Activated CD8-positive, alpha-beta T cell treated with anti-CD3 and anti-CD28 coated beads, Interleukin-2, amount 10 ng/mL, durations not matched to agents 7 days and 5 days (primary cell): ENCODE measurements around the gene LINC01488. TPM values are rescaled to one million over a fixed set of nuclear protein-coding genes. Genes with fewer than 3 reads are reported as not detected.

ENCODE experiments used
- ATAC-seq: fragments of 150-1000 bp; cut with Tn5 transposase; one replicate; pipeline ENCODE4 v1.10.0; 2021; ENCODE audit warnings: moderate library complexity
- CTCF ChIA-PET: fragments of 350-600 bp; sonication (Branson Sonifier 250); formaldehyde crosslinking; loops from one replicate; lab custom pipeline; 2021; ENCODE audit warnings: antibody characterized with exemption; lab: Charles Lee
- POLR2A ChIA-PET: fragments of 350-600 bp; sonication (Branson Sonifier 250); formaldehyde crosslinking; loops from one replicate; lab custom pipeline; 2021; ENCODE audit warnings: antibody characterized with exemption; lab: Charles Lee
- DNase-seq: peaks from one replicate; pipeline ENCODE4 v3.0.0-alpha.2; 2020
- H3K27ac Mint-ChIP-seq: one replicate; pipeline ENCODE4 v1.8.0; 2021; ENCODE audit warnings: mild to moderate bottlenecking, mixed read lengths
- H3K27me3 Mint-ChIP-seq: one replicate; pipeline ENCODE4 v1.8.0; 2021; ENCODE audit warnings: low read depth, mixed read lengths
- H3K36me3 Mint-ChIP-seq: one replicate; pipeline ENCODE4 v1.8.0; 2021; ENCODE audit warnings: low read depth, mixed read lengths
- H3K4me1 Mint-ChIP-seq: one replicate; pipeline ENCODE4 v1.8.0; 2021; ENCODE audit warnings: low read depth, mixed read lengths
- H3K4me3 Mint-ChIP-seq: one replicate; pipeline ENCODE4 v1.8.0; 2021; ENCODE audit warnings: mild to moderate bottlenecking, mixed read lengths
- H3K9me3 Mint-ChIP-seq: one replicate; pipeline ENCODE4 v1.8.0; 2022; ENCODE audit warnings: mixed read lengths; ENCODE audit not compliant: insufficient read depth
- total RNA-seq, 2 experiments: library from RNA; stranded (reverse); gene quantifications; one replicate each; pipeline ENCODE4 v1.2.3, GENCODE V29; 2021

The LINC01488 gene
- total RNA-seq, 2 experiments from 2014 or later: not detected

GRCh38 chr11:69515271-69516245, 34.1 kb downstream of the LINC01488 start:
- ChIA-PET POLR2A (no interaction called here), CTCF (no interaction called here)
- Mint-ChIP-seq H3K27me3 (peaks cover 4% of the 10 kb centered on the region), H3K36me3 (peaks cover 4% of the 10 kb centered on the region), H3K9me3 (peaks cover 9% of the 10 kb centered on the region), H3K27ac (no peak overlapping the region), H3K4me3 (no peak overlapping the region), H3K4me1 (no peaks in the 10 kb centered on the region)
- DNase-seq (no peak), ATAC-seq (no peak)

GRCh38 chr11:69516526-69516925, 35.1 kb downstream of the LINC01488 start:
- Mint-ChIP-seq H3K9me3 (peaks cover 9% of the 10 kb centered on the region), H3K27me3 (peaks cover 4% of the 10 kb centered on the region), H3K4me1 (no peaks in the 10 kb centered on the region), H3K36me3 (peaks cover 4% of the 10 kb centered on the region), H3K27ac (no peak overlapping the region), H3K4me3 (no peak overlapping the region)
- DNase-seq (no peak), ATAC-seq (no peak)
- CTCF ChIA-PET: no interaction called here
- POLR2A ChIA-PET: no interaction called here

GRCh38 chr11:69518081-69518950, 36.9 kb downstream of the LINC01488 start:
- DNase-seq: no peak
- CTCF ChIA-PET: no interaction called here
- no peak overlapping the region for H3K27ac Mint-ChIP-seq

GRCh38 chr11:69520186-69520916, 38.9 kb downstream of the LINC01488 start:
- DNase-seq: no peak
- POLR2A ChIA-PET: no interaction called here
- H3K9me3 Mint-ChIP-seq: peaks cover 9% of the 10 kb centered on the region

More at GRCh38 chr11:69518081-69518950, 36.9 kb downstream of the LINC01488 start:
- H3K4me1 Mint-ChIP-seq: no peaks in the 10 kb centered on the region
- no peak overlapping the region for H3K4me3 Mint-ChIP-seq
- peaks cover 9% of the 10 kb centered on the region for H3K9me3 Mint-ChIP-seq
- ATAC-seq: no peak
- POLR2A ChIA-PET: no interaction called here
- peaks cover 4% of the 10 kb centered on the region for H3K36me3 Mint-ChIP-seq
- peaks cover 4% of the 10 kb centered on the region for H3K27me3 Mint-ChIP-seq

GRCh38 chr11:69521457-69521856, 40.0 kb downstream of the LINC01488 start:
- Mint-ChIP-seq H3K36me3 (peaks cover 4% of the 10 kb centered on the region), H3K4me3 (no peak overlapping the region), H3K27ac (no peak overlapping the region), H3K27me3 (peaks cover 4% of the 10 kb centered on the region), H3K4me1 (no peaks in the 10 kb centered on the region), H3K9me3 (no peaks in the 10 kb centered on the region)
- ATAC-seq (no peak), DNase-seq (no peak)
- ChIA-PET POLR2A (no interaction called here), CTCF (no interaction called here)

More at GRCh38 chr11:69520186-69520916, 38.9 kb downstream of the LINC01488 start:
- Mint-ChIP-seq H3K27ac (no peak overlapping the region), H3K4me1 (no peaks in the 10 kb centered on the region), H3K4me3 (no peak overlapping the region), H3K36me3 (peaks cover 4% of the 10 kb centered on the region), H3K27me3 (peaks cover 4% of the 10 kb centered on the region)
- no peak for ATAC-seq
- CTCF ChIA-PET: no interaction called here

GRCh38 chr11:69523453-69523852, 42.0 kb downstream of the LINC01488 start:
- Mint-ChIP-seq H3K9me3 (no peaks in the 10 kb centered on the region), H3K4me3 (no peak overlapping the region), H3K4me1 (no peaks in the 10 kb centered on the region), H3K27me3 (no peaks in the 10 kb centered on the region), H3K36me3 (no peaks in the 10 kb centered on the region), H3K27ac (no peak overlapping the region)
- POLR2A ChIA-PET: no interaction called here
- CTCF ChIA-PET: no interaction called here
- DNase-seq (no peak), ATAC-seq (no peak)

GRCh38 chr11:69524291-69524882, 42.9 kb downstream of the LINC01488 start:
- Mint-ChIP-seq H3K9me3 (no peaks in the 10 kb centered on the region), H3K27ac (no peak overlapping the region), H3K4me3 (no peak overlapping the region), H3K4me1 (no peaks in the 10 kb centered on the region), H3K36me3 (no peaks in the 10 kb centered on the region), H3K27me3 (no peaks in the 10 kb centered on the region)
- CTCF ChIA-PET: no interaction called here
- DNase-seq: no peak
- POLR2A ChIA-PET: no interaction called here
- no peak for ATAC-seq

GRCh38 chr11:69524991-69525411, 43.5 kb downstream of the LINC01488 start:
- ATAC-seq (no peak), DNase-seq (no peak)
- Mint-ChIP-seq H3K36me3 (no peaks in the 10 kb centered on the region), H3K27me3 (no peaks in the 10 kb centered on the region), H3K4me3 (no peak overlapping the region), H3K4me1 (no peaks in the 10 kb centered on the region), H3K27ac (no peak overlapping the region), H3K9me3 (no peaks in the 10 kb centered on the region)
- ChIA-PET POLR2A (no interaction called here), CTCF (no interaction called here)

GRCh38 chr11:69525516-69526452, 44.3 kb downstream of the LINC01488 start:
- POLR2A ChIA-PET: no interaction called here
- ATAC-seq (no peak), DNase-seq (no peak)
- Mint-ChIP-seq H3K36me3 (no peaks in the 10 kb centered on the region), H3K4me3 (no peak overlapping the region), H3K27ac (no peak overlapping the region), H3K27me3 (peaks cover 4% of the 10 kb centered on the region), H3K4me1 (no peaks in the 10 kb centered on the region), H3K9me3 (no peaks in the 10 kb centered on the region)
- CTCF ChIA-PET: no interaction called here

GRCh38 chr11:69526453-69526810, 45.0 kb downstream of the LINC01488 start:
- DNase-seq (no peak), ATAC-seq (no peak)
- ChIA-PET CTCF (no interaction called here), POLR2A (no interaction called here)
- H3K9me3 Mint-ChIP-seq: no peaks in the 10 kb centered on the region
- H3K27me3 Mint-ChIP-seq: peaks cover 9% of the 10 kb centered on the region
- H3K36me3 Mint-ChIP-seq: no peaks in the 10 kb centered on the region
- no peaks in the 10 kb centered on the region for H3K4me1 Mint-ChIP-seq
- no peak overlapping the region for H3K4me3 Mint-ChIP-seq
- H3K27ac Mint-ChIP-seq: no peak overlapping the region
